Measurements from ENCODE around the gene KCNK18.

- TF ChIP-seq REST (IDR thresholded peaks at IDR 0.05; ENCODE audit: insufficient read depth in 1 of 2, low read depth in 2 of 2, low read length in 2 of 2) (no peak), TAF1 (IDR thresholded peaks at IDR 0.05; ENCODE audit: borderline replicate concordance, insufficient read depth, low read length) (no peak), FOXP2 (optimal IDR thresholded peaks at IDR 0.05; ENCODE audit: borderline replicate concordance, extremely low read depth, extremely low read length, insufficient read depth) (no peak), POLR2AphosphoS5 (IDR thresholded peaks at IDR 0.05; ENCODE audit: low read depth, low read length) (no peak)
Measured at GRCh38 chr10:117246997-117247671, 49.8 kb downstream of the KCNK18 start.
